Gastroesophageal sphincter (tissue), 3 donors: ENCODE data around the gene FAM219B.

Experiments
- CTCF ChIP-seq, 4 experiments: fragments of 200-600 bp in 2 of 4; fragments of 450-650 bp in 2 of 4; sonication (generic) in 1 of 4; IDR thresholded peaks; one replicate each; pipeline ENCODE4 v1.5.1; 2017 to 2019; ENCODE audit warnings: antibody characterized with exemption in 4 of 4, mild to moderate bottlenecking in 2 of 4, moderate library complexity in 2 of 4
- POLR2A ChIP-seq, 2 donors: fragments of 450-650 bp; IDR thresholded peaks; one replicate each; pipeline ENCODE4 v1.6.1; 2017; ENCODE audit warnings: antibody characterized with exemption in 2 of 2, mild to moderate bottlenecking in 2 of 2, moderate library complexity in 1 of 2
- POLR2AphosphoS5 ChIP-seq: sonication (generic); formaldehyde crosslinking; IDR thresholded peaks from one replicate; pipeline ENCODE4 v1.6.1; 2017; ENCODE audit warnings: antibody characterized with exemption

DNA sequence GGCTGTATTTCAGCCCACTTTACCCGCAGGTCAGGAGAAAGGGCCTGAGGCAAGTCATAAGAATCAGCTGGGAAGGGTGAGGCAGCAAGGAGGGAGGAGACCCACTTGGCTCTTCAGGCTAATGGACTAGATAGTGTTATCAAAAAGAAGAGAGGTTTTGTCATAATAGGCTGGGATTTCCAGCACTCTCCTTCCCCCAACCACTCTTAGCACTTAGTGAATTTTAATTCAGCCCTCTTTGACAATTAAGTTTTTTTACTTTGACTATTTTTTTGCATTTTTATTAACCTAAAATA lies 16.0 kb downstream of the FAM219B start:
- TF ChIP-seq POLR2A (IDR thresholded peaks at IDR 0.05): no peak
- TF ChIP-seq CTCF (IDR thresholded peaks at IDR 0.05): no peak
- TF ChIP-seq POLR2AphosphoS5: no peak
